ENCODE data around the gene NFAT5.

DNA sequence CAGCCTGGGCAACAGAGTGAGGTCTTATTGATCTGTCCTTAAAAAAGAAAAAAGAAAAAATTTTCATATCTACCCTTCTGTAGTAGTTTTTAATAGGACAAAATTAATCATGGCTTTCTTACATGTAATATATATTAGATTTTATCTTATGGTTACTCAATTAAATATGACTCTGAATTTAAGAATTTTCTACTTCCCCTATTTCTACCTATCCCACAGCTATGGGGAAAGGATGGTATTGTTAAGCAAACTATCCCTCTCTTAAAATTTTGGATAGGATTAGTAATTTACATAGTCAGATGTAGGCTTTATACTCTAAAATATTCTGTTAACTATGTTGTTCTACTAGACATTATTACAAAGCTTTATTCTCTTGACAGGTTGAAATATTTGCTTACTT is 98.1 kb downstream of the NFAT5 start:
- TF ChIP-seq SUZ12 (IDR thresholded peaks at IDR 0.05; ENCODE audit: extremely low read depth, insufficient read depth, insufficient read length) (no peak), ZNF274 (IDR thresholded peaks at IDR 0.05; ENCODE audit: low read depth, low read length) (no peak)

All from NT2/D1 (cell line).